ENCODE results near the gene FHOD3. TPM values are rescaled to one million over a fixed set of nuclear protein-coding genes. Genes with fewer than 3 reads are reported as not detected.

FHOD3 gene
- total RNA-seq, 1 donor from 2014 or later: 0.40 TPM

DNA sequence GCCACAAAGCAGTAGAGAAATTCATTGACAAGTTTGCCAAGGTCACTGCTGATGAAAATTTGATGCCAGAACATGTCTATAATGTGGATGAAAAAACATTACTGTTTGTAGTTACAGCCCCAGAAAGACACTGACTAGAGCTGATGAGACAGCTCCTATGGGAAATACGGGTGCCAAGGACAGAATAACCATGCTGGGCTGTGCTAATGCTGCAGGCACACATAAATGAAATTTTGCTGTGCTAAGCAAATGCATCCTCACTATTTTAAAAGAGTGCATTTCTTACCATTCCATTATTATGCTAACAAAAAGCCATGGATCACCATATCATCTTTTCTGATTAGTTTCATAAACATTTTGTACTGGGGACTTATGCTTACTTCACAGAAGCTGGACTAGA, 208.2 kb downstream of the FHOD3 start:
- DNase-seq (ENCODE audit: low spot score) (no peak), ATAC-seq (no peak)

DNA sequence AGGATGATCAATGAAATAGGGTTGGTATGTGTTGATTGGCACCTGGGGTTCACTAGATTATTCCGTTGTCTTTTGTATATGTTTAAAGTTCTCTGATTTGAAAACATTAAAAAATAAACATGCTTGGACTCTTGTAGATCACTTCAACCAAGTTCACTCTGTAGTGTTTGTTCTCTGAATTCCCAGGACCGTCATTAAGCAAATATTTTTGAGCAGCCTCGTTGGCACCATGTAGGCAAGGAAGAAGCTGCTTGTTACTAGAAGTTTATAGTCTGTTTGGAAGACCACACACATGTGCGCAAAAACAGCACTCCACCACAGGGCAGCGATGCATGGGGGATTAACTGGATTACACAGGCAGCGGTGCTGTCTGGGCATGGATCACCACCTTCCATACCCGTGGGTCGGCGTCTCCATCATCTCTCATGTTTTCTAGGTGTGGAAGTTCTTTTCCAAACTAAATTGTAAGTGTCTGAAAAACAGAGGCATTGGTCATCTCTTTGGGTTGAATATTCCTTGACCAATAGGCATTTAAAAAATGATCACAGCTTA, 212.2 kb downstream of the FHOD3 start:
- ATAC-seq (no peak), DNase-seq (ENCODE audit: low spot score) (no peak)

DNA sequence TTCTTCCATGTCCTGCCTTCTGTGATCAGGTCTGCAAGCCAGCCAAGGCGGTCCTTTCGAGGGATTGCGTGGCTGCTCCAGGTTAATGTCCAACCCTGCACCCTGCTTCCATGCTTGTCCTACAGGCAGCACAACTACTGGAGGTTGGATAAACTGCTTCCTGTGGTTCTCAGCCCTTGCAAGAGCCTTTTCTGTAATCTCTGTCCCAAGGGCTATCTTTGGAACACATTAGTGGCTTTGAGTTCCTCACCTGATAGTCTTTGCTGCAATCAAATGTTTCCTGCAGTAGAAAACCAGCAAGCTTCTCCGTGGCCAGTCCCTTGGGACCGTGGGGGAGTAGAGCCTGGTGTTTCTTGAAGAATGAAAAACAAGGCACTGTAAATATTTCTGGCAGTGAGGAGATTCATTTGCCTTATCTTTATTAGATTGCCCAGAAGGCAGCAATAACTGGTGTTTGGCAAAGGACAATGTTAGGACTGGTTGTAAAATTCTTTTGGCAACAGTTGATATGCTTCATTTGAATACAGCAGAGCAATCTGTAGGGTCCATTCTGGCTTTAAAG, 214.4 kb downstream of the FHOD3 start:
- DNase-seq (ENCODE audit: low spot score): no peak

DNA sequence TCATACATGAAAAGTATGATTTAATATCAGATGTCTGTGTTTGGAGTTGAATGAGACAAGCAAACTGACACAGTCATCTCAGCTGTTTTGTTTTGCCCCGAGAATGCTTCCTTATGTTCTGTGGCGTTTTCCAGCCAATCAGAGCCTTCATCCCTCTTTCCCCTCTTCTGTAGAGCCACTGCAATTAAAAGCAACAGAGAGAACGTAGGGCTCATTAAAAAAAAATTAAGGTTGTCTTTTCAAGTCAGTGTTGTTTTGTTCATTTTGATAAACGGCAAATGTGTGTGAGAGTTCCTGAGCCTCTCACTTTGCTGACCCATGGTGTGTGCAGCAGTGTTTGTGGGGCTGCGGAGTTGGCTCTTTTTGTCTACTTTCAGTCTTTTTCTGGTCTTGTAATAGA, 216.0 kb downstream of the FHOD3 start:
- DNase-seq (ENCODE audit: low spot score) (no peak), ATAC-seq (no peak)

More for the DNA sequence above, 214.4 kb downstream of the FHOD3 start:
- no peak for ATAC-seq

DNA sequence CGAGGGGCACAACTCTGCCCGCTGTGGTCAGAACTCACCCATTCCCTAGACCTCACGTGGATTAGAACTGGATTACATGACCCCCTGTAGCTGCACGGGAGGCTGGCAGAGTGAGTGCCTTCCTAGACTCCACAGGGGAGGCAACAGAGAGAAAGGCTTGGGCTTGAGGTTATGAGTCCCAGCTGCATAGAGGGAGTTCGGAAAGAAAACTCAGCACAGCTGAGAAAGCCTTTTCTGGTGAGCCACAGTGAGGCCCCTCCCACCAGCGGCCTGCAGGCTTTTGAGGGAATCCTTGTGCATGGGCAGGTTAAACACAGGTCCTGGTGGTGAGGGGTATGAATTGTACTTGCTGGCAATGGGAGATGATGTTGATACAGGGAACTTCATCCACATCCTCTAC, 217.3 kb downstream of the FHOD3 start:
- ATAC-seq (no peak), DNase-seq (ENCODE audit: low spot score) (no peak)

DNA sequence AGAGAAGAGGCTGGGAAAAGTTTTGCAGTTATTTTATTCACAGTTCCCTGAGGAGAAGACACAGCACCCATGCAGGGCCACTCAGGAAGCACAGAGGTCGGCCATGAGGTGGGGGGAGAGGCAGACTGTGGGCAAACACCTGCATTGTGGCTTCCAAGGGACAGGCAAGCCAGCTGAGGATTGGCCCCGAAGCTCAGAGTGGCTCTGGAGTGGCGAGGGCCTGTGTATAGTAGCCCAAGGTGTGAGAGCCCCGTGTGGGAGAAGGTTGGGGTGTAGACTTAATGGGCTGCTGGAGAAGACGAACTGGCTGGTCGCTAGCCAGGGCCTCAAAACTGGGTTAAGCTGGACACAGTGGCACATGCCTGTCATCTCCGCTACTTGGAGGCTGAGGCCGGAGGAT, 218.7 kb downstream of the FHOD3 start:
- no peak for ATAC-seq
- no peak for DNase-seq (ENCODE audit: low spot score)

DNA sequence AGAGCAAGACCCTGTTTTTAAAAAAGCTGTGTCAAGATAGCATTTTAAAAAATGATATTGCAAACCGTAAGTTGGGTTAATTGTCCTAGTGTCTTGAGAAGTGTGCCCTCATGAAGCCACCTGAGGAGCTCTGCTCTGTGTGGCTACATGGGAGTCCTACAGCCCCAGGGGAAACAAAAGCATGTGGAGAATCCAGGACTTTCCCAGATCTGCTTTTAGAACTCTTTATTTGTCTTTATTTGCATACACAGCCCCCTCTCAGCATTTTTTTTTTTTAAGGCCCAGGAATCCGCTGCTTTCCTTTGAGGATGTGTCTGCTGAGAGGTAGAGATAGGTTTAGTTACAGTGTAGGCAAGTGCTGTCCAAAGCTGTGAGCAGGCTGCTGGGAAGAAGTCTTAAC, 219.2 kb downstream of the FHOD3 start:
- DNase-seq (ENCODE audit: low spot score): no peak
- ATAC-seq: no peak

DNA sequence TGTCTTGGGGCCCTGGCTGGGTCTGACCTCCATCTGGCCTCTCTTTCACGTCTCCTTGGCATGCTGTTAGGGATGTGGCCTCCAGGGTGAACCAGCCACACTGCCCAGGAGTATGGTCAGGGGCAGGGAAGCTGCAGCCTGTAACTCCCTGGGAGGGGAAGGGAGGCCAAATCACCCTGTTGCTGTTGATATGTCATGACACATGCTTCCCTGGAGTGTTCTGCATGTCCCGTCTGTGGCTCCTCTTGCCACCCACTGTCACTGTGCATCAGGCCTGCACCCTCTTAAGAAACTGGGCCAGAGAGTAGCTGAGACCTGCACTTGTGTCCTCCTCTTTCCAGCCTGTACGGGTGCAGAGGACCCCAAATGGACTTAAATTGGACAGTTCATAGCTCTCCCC, 221.3 kb downstream of the FHOD3 start:
- DNase-seq (ENCODE audit: low spot score): no peak
- no peak for ATAC-seq

DNA sequence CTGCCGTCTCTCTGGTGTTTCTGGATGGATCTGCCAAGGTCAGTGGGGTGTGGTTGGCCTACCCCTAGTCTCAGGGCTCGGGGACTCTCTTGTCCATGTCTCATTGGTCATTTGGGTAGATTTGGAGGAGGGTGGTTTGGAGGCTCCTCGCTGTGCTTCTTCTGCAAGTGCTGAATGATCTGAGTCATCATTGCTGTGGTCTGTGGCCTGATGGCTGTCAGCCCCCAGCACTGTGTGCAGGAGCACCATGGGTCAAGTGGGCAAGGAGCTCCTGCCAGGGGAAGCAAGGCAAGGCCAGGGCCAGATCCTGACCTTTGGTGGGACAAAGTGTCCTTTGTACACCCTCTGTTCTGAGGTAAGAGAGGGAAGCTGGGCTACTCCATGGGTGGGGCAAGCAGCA, 221.8 kb downstream of the FHOD3 start:
- no peak for DNase-seq (ENCODE audit: low spot score)
- ATAC-seq: no peak

DNA sequence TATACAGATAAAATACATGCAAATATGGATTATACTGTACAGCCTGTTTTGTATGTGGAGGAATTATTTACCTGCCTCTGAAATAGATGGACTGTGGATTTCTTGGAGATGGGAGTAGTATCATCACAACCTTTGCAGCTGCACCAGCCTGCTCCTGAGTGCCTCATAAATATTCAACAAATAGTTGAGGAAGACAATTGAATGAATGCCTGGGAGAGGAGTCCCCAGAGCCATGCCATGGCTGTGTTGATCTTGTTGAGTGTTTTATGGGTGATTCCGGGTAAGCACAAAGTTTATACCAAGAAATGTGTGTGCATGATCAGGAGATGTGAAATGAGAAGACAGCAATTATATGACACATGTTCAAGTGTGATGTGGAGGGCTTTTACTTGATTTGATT, 225.0 kb downstream of the FHOD3 start:
- DNase-seq (ENCODE audit: low spot score) (no peak), ATAC-seq (no peak)

DNA sequence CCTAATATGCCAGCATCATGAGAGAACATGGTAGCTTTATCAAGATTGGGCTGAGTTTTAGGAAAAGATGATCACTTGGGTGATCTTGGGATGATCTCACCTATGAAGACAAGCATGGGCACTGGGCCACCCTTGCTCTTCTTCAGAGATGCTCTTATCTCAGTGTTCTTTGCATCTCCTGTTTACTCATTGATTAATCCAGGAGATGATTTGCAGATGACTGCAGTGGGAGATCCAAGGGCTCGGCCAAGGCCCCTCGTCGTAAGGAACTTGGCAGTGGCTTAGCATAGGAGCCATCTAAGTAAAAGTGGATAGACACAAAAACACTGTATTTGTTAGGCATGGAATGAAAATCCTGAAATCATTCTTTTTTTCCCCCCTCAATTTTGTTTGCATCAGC, 228.4 kb downstream of the FHOD3 start:
- ATAC-seq (no peak), DNase-seq (ENCODE audit: low spot score) (no peak)

DNA sequence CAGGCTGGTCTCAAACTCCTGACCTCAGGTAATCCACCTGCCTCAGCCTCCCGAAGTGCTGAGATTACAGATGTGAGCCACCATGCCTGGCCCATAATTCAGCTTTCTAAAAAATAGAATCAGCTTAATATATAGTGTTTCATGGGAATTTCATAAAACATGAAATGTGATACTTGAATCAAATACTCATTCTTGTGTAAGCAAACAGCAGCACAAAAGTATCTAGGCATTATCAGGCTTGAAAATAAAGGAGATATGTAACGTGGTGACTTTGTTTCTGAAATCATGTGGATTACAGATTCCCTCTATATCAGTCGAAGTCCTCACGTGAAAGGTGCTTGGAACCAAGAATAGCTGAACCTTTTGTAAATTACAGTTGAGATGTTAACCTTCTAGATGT, 229.1 kb downstream of the FHOD3 start:
- ATAC-seq (no peak), DNase-seq (ENCODE audit: low spot score) (no peak)

DNA sequence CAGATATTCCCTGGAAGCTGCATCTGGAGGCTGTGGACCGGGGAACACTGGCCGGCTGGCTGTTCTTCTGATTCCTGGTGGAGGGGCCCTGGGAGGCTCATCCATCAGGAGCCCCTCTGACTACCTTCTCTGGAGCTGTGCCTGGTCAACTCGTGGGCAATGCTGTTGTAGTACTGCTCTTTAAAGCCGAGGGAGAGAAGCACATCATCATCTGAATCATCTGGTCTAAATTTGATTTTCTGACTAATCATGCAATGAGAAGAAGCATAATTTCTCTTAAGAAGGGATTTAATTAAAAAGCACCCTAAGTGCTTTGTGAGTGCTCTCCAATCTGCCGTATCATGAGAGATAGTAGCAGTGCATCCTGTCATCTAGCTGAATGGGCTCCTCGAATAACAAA, 229.5 kb downstream of the FHOD3 start:
- DNase-seq (ENCODE audit: low spot score): no peak
- ATAC-seq: no peak

DNA sequence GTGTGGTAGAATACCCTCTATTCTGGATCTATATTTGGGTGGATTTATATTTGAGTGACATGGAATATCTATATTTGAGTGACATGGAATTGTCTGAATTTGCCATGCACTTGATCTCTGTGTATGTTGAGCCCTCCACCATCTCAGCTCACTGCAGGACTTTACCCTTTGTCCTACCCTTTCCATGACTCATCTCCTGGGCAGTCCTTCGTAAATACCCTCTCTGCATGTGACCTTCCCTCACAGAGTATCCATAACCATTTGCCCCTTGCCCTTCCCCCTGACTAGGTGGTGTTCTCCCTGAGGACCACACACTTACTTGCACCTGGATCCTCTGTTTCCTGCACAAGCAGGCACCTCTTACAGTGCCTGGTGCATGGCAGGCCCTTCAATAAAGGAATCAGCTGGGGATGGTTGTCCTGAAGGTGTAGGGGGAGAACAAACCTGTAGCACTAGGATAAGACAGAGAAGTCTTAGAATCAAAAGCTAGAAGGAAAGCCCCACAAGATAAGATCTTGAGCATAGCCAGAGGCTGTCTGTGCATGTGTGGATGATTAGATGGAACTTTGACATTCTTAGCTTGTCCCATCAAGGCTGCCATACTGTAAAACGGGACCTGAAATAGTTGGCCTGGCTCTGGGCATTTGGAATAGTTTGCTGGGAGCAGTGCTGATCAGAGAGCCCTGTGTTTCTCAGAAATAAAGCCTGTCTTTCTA, 230.4 kb downstream of the FHOD3 start:
- ATAC-seq: no peak

DNA sequence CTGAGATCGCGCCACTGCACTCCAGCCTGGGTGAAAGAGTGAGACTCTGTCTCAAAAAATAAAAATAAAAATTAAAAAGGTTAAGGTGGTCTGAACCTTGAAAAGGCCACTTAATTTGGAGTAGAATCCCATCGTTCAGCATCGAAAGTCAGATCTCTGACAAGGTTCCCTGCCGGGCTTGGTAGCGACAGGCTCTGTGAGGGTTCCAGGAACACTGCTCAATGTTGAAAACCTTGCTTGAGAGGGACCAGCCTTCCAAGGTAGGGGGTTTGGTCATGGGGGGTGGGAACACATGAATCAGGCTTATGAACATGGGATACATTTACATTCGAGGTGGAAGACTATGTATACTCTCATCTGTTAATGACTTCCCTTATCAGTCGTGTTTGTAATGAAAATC, 232.2 kb downstream of the FHOD3 start:
- ATAC-seq (no peak), DNase-seq (ENCODE audit: low spot score) (no peak)

More for the DNA sequence above, 230.4 kb downstream of the FHOD3 start:
- no peak for DNase-seq (ENCODE audit: low spot score)

DNA sequence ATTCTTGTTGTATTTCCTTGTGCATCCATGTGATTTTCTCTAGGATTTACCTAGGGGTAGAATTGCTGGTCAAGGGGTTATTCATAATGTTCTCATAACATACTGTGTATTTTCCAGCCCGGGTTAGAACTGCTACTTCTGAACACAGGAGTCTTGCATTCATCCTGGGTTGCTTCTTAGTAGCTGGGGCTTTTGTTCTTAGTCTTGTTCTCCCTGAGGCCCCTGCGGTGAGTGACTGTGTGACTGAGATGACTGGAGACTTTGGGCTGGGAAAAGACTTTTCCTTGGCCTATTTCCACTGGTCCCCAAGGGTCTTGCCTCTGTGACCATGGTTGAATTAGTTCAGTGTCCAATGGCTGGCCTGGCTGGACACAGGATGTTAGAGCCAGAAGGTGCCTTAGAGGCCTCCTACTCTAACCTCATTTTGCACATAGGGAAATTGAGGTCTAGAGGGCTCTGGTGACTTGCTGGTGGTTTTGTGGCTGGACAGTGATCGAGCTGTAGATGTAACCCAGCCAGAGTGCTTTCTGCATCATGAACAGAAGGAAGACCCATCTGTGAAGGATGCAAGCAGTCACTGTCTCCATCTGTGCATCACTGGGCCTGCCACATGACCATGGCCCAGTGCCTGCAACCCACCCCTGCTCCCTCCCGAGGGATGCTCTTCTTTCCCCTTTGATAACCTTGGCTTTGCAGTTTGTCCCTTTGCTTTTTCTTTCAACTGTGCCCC, 233.3 kb downstream of the FHOD3 start:
- DNase-seq (ENCODE audit: low spot score) (no peak), ATAC-seq (no peak)

DNA sequence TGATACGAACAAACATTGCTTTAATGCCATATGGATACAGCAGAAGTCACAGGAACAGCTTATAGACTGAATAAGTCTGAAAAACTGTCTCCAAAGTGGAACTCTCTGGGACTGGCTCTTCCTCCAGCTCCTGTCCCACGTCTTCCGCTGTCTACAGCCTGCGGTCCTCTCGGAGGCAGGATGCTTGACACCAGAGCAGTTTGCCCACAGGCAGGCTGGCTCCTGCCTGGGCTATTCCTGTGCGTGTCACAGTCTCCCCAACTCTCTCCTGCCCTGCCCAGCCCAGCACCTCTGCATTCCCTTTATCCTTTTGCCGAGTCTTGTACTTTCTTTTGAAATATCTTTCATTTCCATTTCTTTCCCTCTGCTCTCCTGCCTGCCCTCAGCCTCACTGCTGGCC, 234.1 kb downstream of the FHOD3 start:
- DNase-seq (ENCODE audit: low spot score) (no peak), ATAC-seq (no peak)

DNA sequence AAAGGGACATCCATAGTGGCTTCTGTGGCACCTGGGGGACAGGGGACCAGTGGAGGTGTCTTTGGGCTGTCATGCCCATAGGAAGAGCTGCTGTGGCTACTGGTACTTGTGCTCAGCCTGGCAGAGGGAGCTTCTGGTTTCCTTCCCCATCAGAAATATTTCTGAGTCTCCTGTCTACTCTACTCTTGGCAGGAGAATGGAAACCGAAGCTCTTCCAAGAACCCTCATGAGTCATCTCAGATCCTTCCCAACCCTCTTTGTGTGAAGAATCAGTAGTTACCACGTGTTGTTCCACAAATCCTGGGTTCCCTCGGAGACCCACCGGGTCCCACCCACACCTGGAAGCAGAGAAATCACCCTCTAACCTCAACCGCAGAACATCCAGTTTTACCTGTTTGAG, 234.9 kb downstream of the FHOD3 start:
- no peak for ATAC-seq
- DNase-seq (ENCODE audit: low spot score): no peak

DNA sequence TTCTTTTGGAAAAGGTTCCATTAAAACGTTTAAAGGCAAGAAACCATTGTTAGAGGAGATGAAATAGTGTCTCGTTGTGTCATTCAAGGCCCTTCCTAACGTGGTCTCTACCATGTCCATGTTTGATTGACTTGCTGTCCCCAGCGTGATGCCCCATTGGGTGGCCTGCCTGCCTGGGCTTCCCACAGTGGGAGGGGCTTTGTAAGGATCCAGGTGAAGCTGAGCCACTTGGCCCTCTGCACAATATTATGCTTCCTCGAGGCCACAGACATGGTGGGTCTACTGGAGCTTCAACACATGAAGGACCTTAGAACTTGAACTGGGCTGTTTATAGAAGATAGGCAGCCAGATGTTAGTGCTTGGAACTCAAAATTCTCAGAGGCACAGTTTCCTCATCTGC, 235.3 kb downstream of the FHOD3 start:
- DNase-seq (ENCODE audit: low spot score) (no peak), ATAC-seq (no peak)

DNA sequence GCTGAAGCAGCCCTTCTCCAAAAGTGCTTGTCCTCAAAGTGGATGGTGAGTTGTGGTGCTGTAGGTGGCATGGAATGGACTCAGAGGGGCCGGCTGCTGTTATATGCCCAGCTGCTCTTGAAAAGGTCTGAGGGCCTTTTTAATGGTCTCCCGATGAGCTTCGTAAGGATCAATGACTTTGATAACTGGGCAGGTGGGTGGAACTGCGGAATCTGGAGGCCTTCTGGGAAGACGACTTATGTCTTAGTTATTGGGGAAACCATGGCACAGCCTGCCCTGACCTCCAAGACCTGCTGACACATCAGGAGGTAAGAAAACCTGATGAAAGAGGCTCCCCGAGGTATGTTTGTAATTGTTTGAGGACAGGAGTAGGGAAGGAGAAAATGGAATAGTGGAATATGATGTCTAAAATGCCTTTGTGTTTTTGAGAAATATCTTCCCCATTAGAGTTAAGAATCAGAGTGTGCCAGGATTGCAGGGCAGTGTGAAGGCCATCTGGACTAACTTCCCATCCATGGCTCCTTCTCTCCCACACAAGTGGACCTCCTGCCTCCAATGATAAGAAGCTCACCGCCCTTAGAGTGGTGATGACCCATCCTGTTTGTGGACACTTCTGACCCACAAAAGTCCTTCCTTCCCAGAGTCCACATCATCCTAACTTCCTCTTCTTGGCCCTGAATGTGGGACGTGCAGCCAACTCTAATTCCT, 236.1 kb downstream of the FHOD3 start:
- ATAC-seq (no peak), DNase-seq (ENCODE audit: low spot score) (no peak)

DNA sequence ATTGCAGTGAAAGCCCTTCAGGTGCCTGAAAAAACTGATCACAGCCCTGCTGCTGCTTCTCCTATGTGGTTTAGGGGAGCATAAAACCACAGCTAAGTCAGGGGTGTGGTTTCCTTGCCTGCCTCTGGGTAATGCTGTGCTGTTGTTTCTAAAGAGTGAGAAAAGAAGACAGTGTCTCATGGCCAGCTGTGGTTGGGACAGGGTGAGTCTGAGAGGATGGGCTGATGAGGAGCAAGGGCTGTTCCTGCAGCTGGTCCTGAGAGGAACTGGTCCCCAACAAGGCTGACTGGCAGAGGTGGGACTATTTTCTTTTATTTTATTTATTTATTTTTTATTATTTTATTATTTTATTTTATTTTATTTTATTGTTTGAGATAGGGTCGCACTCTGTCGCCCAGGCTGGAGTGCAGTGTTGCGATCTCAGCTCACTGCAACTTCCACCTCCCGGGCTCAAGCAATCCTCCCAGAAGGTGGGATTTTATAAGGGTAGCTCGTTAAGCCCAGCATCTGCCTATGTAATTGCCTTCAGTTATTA, 236.7 kb downstream of the FHOD3 start:
- no peak for ATAC-seq
- no peak for DNase-seq (ENCODE audit: low spot score)

All from left lobe of liver (tissue), 2 donors.